ENCODE data around the gene POLR1B.
A peak's percentile ranks its signal among the peaks of the same experiment; 100 is the strongest.

Gene POLR1B

GRCh38 chr2:112626604-112627059, 84.4 kb downstream of the POLR1B start:
- Mint-ChIP-seq H3K9me3 (ENCODE audit: low read depth) (no peaks in the 10 kb centered on the region), H3K4me3 (peak overlapping the region; percentile 52), H3K4me1 (ENCODE audit: low read depth) (peaks cover 66% of the 10 kb centered on the region), H3K36me3 (no peaks in the 10 kb centered on the region), H3K27ac (peak overlapping the region; percentile 22), H3K27me3 (no peaks in the 10 kb centered on the region)
